Omental fat pad (tissue), 4 donors: ENCODE results near the gene PRORP. TPM values are rescaled to one million over a fixed set of nuclear protein-coding genes. Genes with fewer than 3 reads are reported as not detected.

Experiments
- ATAC-seq: fragments of 150-250 bp; one replicate; pipeline ENCODE4 v1.9.1; 2016; ENCODE audit warnings: mild to moderate bottlenecking, moderate library complexity; ENCODE audit not compliant: low FRiP score
- DNase-seq: peaks from one replicate; pipeline ENCODE4 v3.0.0-alpha.2; 2019; ENCODE audit warnings: low spot score
- total RNA-seq, 4 donors: library from RNA; depleted of rRNA; stranded (reverse); fragments of >200 nt; gene quantifications; one replicate each; pipeline ENCODE4 v1.1.0, GENCODE V29; 2016
- TF ChIP-seq, protein P1 (sequence below), 3 donors: fragments of 450-650 bp; IDR thresholded peaks; one replicate each; pipeline ENCODE4 v1.5.1; 2016 to 2017; ENCODE audit warnings: antibody characterized with exemption in 3 of 3, mild to moderate bottlenecking in 3 of 3, moderate library complexity in 2 of 3

Gene PRORP
- total RNA-seq, 4 donors from 2014 or later, result 19.4 to 31.4 (median 24.1) TPM

GRCh38 chr14:35134329-35135123 is 12.2 kb downstream of the PRORP start:
- ATAC-seq, result no peak
- DNase-seq, result no peak
- TF ChIP-seq, protein P1, sequence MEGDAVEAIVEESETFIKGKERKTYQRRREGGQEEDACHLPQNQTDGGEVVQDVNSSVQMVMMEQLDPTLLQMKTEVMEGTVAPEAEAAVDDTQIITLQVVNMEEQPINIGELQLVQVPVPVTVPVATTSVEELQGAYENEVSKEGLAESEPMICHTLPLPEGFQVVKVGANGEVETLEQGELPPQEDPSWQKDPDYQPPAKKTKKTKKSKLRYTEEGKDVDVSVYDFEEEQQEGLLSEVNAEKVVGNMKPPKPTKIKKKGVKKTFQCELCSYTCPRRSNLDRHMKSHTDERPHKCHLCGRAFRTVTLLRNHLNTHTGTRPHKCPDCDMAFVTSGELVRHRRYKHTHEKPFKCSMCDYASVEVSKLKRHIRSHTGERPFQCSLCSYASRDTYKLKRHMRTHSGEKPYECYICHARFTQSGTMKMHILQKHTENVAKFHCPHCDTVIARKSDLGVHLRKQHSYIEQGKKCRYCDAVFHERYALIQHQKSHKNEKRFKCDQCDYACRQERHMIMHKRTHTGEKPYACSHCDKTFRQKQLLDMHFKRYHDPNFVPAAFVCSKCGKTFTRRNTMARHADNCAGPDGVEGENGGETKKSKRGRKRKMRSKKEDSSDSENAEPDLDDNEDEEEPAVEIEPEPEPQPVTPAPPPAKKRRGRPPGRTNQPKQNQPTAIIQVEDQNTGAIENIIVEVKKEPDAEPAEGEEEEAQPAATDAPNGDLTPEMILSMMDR (IDR thresholded peaks at IDR 0.05), result no peak

DNA sequence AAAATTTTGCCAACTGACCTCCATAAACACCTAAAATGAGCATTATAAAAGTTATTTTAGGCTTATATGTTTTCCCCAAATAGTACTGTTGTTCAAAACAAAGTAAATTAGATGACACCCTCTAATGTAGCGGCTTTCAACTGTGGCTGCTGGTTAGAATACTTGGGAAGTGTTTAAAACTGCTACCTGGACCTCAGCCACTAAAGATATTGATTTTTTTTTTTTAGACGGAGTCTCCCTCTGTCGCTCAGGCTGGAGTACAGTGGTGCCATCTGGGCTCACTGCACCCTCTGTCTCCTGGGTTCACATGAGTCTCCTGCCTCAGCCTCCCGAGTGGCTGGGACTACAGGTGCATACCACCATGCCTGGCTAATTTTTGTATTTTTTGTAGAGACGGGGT is 16.2 kb downstream of the PRORP start:
- ATAC-seq (no peak), DNase-seq (no peak)
- TF ChIP-seq, protein P1 (IDR thresholded peaks at IDR 0.05), result no peak

DNA sequence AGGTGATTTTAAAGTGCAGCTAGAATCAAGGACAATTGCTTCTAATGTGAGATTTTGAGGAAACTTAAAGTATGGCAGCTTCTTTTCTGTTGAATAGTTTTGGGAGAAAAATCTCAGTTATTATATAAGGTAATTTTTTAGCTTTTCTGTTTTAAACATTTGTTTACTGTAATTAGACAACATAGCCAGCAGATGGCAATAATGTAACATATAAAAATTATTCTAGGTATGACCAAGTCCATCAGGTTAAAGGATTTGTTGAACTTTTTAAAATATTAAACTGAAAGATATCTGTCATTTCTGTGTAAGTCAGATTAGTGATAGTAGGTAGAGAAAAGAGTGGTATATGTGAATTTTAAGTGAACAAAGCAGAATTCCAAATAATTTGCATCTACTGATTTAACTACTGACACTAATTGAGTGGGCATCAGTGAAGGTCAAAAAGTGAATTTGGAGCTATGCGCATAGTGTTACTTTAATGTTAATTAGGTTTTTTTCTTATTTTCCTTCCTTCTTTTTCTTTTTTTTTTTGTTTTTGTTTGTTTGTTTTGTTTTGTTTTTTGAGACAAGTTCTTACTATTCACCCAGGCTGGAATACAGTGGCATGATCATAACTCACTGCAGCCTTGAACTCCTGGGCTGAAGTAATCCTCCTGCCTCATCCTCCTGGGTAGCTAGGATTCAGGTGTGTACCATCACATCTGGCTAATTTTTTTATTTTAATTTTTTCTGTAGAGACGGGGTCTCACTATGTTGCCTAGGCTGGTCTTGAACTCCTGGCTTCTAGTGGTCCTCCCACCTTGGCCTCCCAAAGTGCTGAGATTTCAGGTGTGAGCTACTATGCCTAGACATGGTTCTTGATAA is 18.6 kb downstream of the PRORP start:
- TF ChIP-seq, protein P1 (IDR thresholded peaks at IDR 0.05), result no peak
- ATAC-seq (no peak), DNase-seq (no peak)

DNA sequence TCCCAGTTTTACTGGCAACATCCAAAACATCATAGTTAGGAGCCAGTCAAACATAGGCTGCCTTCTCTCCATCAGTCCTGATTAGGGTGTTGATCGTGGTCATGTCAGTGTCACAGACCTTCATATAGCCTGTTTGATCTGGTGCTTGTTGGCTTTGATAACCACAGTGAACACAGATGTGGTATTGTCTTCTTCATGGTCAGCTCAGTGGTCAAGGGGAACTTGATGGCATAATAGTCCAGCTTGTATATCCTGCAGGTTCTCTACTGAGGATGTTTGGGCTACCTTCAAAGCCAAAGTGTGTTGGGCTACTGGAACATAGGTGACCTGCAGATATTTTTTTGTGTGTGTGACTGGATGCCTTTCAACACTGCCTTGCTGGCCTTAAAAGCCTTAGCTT is 21.7 kb downstream of the PRORP start:
- ATAC-seq (no peak), DNase-seq (no peak)
- TF ChIP-seq, protein P1 (IDR thresholded peaks at IDR 0.05), result no peak

DNA sequence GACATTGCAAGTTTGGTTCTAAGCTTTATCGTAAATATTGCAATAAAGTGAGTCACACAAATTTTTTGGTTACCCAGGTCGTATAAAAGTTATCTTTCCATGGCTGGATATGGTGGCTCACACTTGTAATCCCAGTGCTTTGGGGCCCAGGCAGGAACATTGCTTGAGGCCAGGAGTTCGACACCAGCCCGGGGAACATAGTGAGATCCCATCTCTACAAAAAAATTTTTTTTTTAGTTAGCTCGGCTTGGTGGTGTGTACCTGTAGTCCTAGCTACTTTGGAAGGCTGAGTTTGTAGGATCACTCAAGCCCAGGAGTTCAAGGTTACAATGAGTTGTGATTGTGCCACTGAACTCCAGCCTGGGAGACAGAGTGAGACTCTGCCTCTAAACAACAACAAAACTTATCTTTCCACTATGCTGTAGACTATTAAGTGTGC is 24.4 kb downstream of the PRORP start:
- ATAC-seq, result no peak
- no peak for DNase-seq
- TF ChIP-seq, protein P1 (IDR thresholded peaks at IDR 0.05), result no peak

- ATAC-seq (no peak), DNase-seq (no peak)
- TF ChIP-seq, protein P1 (IDR thresholded peaks at IDR 0.05), result no peak
These were observed 24.8 kb downstream of the PRORP start for GRCh38 chr14:35147186-35147585.
